IMR-90 (cell line): Measurements from ENCODE around the gene FARSB. TPM values are rescaled to one million over a fixed set of nuclear protein-coding genes. Genes with fewer than 3 reads are reported as not detected.

ENCODE experiments used
- ATAC-seq: fragments of 200-7000 bp; cut with Tn5 transposase; 2 replicates; pipeline ENCODE4 v1.9.1; 2020; ENCODE audit warnings: low read depth, mild to moderate bottlenecking, moderate library complexity
- BruUV-seq: library from RNA; stranded (reverse); fragments of 400-500 nt; replicated peaks from 2 replicates; lab custom pipeline; 2021; lab: Mats Ljungman, UMichigan
- CTCF ChIA-PET: fragments of 300-600 bp; formaldehyde crosslinking; extraction: SDS; loops from one replicate; lab custom pipeline; 2021; ENCODE audit warnings: antibody characterized with exemption; lab: Yijun Ruan, JAX
- POLR2A ChIA-PET: fragments of 300-600 bp; sonication (Branson Sonifier 250); formaldehyde crosslinking; loops from one replicate; lab custom pipeline; 2022; ENCODE audit warnings: antibody characterized with exemption; ENCODE audit not compliant: unreplicated experiment; lab: Charles Lee
- DNase-seq: peaks from one replicate; pipeline ENCODE4 v3.0.0; 2013
- H2AFZ ChIP-seq: replicated peaks from 2 replicates; pipeline ENCODE3; 2013; ENCODE audit warnings: low read length, mild to moderate bottlenecking; ENCODE audit not compliant: poor library complexity
- H2AK5ac ChIP-seq: 2 replicates; pipeline ENCODE4 v1.6.1; 2013; ENCODE audit warnings: low read depth, low read length, inconsistent platforms
- H2AK9ac ChIP-seq: replicated peaks from 2 replicates; pipeline ENCODE3; 2013; ENCODE audit warnings: mild to moderate bottlenecking, low read depth, low read length, moderate library complexity; ENCODE audit not compliant: poor library complexity
- H2BK120ac ChIP-seq: 2 replicates; pipeline ENCODE4 v1.6.1; 2013; ENCODE audit warnings: low read depth, low read length, inconsistent platforms
- H2BK15ac ChIP-seq: 3 replicates; pipeline ENCODE4 v1.6.1; 2013; ENCODE audit warnings: low read depth, low read length, inconsistent platforms
- H2BK20ac ChIP-seq: 2 replicates; pipeline ENCODE4 v1.6.1; 2013; ENCODE audit warnings: low read depth, mild to moderate bottlenecking, inconsistent platforms, low read length, moderate library complexity
- H2BK5ac ChIP-seq: 2 replicates; pipeline ENCODE4 v1.6.1; 2013; ENCODE audit warnings: mild to moderate bottlenecking, low read depth, low read length, inconsistent platforms; ENCODE audit not compliant: poor library complexity, severe bottlenecking
- H3K14ac ChIP-seq: replicated peaks from 2 replicates; pipeline ENCODE4 v1.6.1; 2013; ENCODE audit warnings: low read depth, low read length, inconsistent platforms
- H3K18ac ChIP-seq: 2 replicates; pipeline ENCODE4 v1.6.1; 2013; ENCODE audit warnings: low read depth, low read length, control low read depth
- H3K23ac ChIP-seq: 2 replicates; pipeline ENCODE4 v1.6.1; 2013; ENCODE audit warnings: low read depth, low read length, inconsistent platforms
- H3K27ac ChIP-seq: 2 replicates; pipeline ENCODE4 v1.5.1; 2013; ENCODE audit warnings: mild to moderate bottlenecking, control low read depth, low read length; ENCODE audit not compliant: insufficient read depth
- H3K27me3 ChIP-seq: 2 replicates; pipeline ENCODE4 v1.6.1; 2013; ENCODE audit warnings: low read length; ENCODE audit not compliant: control insufficient read depth, insufficient read depth
- H3K36me3 ChIP-seq: 2 replicates; pipeline ENCODE4 v1.6.1; 2013; ENCODE audit warnings: low read length, mixed read lengths; ENCODE audit not compliant: control insufficient read depth, insufficient read depth
- H3K4ac ChIP-seq: 2 replicates; pipeline ENCODE4 v1.6.1; 2013; ENCODE audit warnings: low read depth, low read length, inconsistent platforms
- H3K4me1 ChIP-seq: 2 replicates; pipeline ENCODE4 v1.6.1; 2013; ENCODE audit warnings: low read length, mixed read lengths; ENCODE audit not compliant: control insufficient read depth, insufficient read depth
- H3K4me2 ChIP-seq: 2 replicates; pipeline ENCODE4 v1.6.1; 2013; ENCODE audit warnings: low read depth, mild to moderate bottlenecking, control low read depth, low read length, moderate library complexity
- H3K4me3 ChIP-seq: 2 replicates; pipeline ENCODE4 v1.5.1; 2013; ENCODE audit warnings: low read depth, mild to moderate bottlenecking, control low read depth, low read length, moderate library complexity; ENCODE audit not compliant: insufficient read depth
- H3K56ac ChIP-seq: 2 replicates; pipeline ENCODE4 v1.6.1; 2013; ENCODE audit warnings: low read length, inconsistent platforms; ENCODE audit not compliant: insufficient read depth; ENCODE audit errors: extremely low read depth
- H3K79me1 ChIP-seq, 2 experiments: 2 replicates each; pipeline ENCODE4 v1.6.1; 2013; ENCODE audit warnings: low read length in 2 of 2, inconsistent platforms in 1 of 2, low read depth in 1 of 2
- H3K9ac ChIP-seq: 2 replicates; pipeline ENCODE4 v1.6.1; 2013; ENCODE audit warnings: low read depth, low read length, control low read depth
- H3K9me1 ChIP-seq: 2 replicates; pipeline ENCODE4 v1.6.1; 2013; ENCODE audit warnings: low read length, inconsistent platforms; ENCODE audit not compliant: insufficient read depth
- H3K9me3 ChIP-seq: 2 replicates; pipeline ENCODE4 v1.6.1; 2013; ENCODE audit warnings: low read length; ENCODE audit not compliant: control insufficient read depth, insufficient read depth
- H4K20me1 ChIP-seq: 2 replicates; pipeline ENCODE4 v1.6.1; 2013; ENCODE audit warnings: low read length, inconsistent platforms; ENCODE audit not compliant: insufficient read depth
- H4K5ac ChIP-seq: 2 replicates; pipeline ENCODE4 v1.6.1; 2013; ENCODE audit warnings: mild to moderate bottlenecking, low read depth, low read length, control low read depth
- H4K8ac ChIP-seq, 2 experiments: 2 replicates each; pipeline ENCODE4 v1.6.1; 2013; ENCODE audit warnings: low read depth in 2 of 2, low read length in 2 of 2, control low read depth in 1 of 2, inconsistent platforms in 1 of 2
- H4K91ac ChIP-seq: 2 replicates; pipeline ENCODE4 v1.6.1; 2013; ENCODE audit warnings: low read depth, low read length, inconsistent platforms; ENCODE audit not compliant: insufficient read depth
- BHLHE40 ChIP-seq: fragments of 150-350 bp; IDR thresholded peaks from 2 replicates; pipeline ENCODE4 v1.6.1; 2016; ENCODE audit warnings: mild to moderate bottlenecking, low read depth, low read length
- FOS ChIP-seq: fragments of 150-350 bp; IDR thresholded peaks from 2 replicates; pipeline ENCODE4 v1.6.1; 2016; ENCODE audit warnings: low read depth, low read length
- MAFK ChIP-seq: IDR thresholded peaks from 2 replicates; pipeline ENCODE4 v1.6.1; 2012; ENCODE audit warnings: low read depth, low read length, improper control_type of control experiment
- MAZ ChIP-seq: IDR thresholded peaks from 2 replicates; pipeline ENCODE4 v1.6.1; 2012; ENCODE audit warnings: low read depth, mild to moderate bottlenecking, low read length, improper control_type of control experiment, moderate library complexity, borderline replicate concordance
- MXI1 ChIP-seq: IDR thresholded peaks from 2 replicates; pipeline ENCODE4 v1.6.1; 2012; ENCODE audit warnings: low read depth, mild to moderate bottlenecking, low read length, moderate library complexity, borderline replicate concordance
- NFE2L2 ChIP-seq: fragments of 150-350 bp; IDR thresholded peaks from 2 replicates; pipeline ENCODE4 v1.6.1; 2016; ENCODE audit warnings: low read depth, mild to moderate bottlenecking, low read length
- POLR2A ChIP-seq: IDR thresholded peaks from 2 replicates; pipeline ENCODE4 v1.6.1; 2012; ENCODE audit warnings: mild to moderate bottlenecking, low read depth, low read length
- RAD21 ChIP-seq: IDR thresholded peaks from 2 replicates; pipeline ENCODE4 v1.6.1; 2012; ENCODE audit warnings: low read length, improper control_type of control experiment
- RCOR1 ChIP-seq: IDR thresholded peaks from 2 replicates; pipeline ENCODE4 v1.6.1; 2012; ENCODE audit warnings: mild to moderate bottlenecking, low read length, improper control_type of control experiment; ENCODE audit not compliant: insufficient replicate concordance
- RFX5 ChIP-seq: IDR thresholded peaks from 2 replicates; pipeline ENCODE4 v1.8.0; 2012; ENCODE audit warnings: low read depth, mild to moderate bottlenecking, low read length, moderate library complexity
- SMC3 ChIP-seq: fragments of 150-350 bp; IDR thresholded peaks from 2 replicates; pipeline ENCODE4 v1.6.1; 2016; ENCODE audit warnings: low read depth, mild to moderate bottlenecking, antibody characterized with exemption, low read length, moderate library complexity
- WGBS, 2 experiments: methylation state at CpG; one replicate each; pipeline versions ENCODE4 v1.1.5 to v1.1.7; 2013; ENCODE audit warnings: missing lambda C conversion rate in 2 of 2; ENCODE audit not compliant: insufficient read length in 1 of 2; ENCODE audit errors: extremely low coverage in 2 of 2; 5-methylcytosine and 5-hydroxymethylcytosine counted together
- dilution Hi-C: fragments of 300-500 bp; cut with HindIII; formaldehyde crosslinking; loops from one replicate; pipeline ENCODE4 v1.14.3; 2018; ENCODE audit warnings: low sequenced_read_pairs; ENCODE audit not compliant: unreplicated experiment
- in situ Hi-C: fragments of 300-500 bp; cut with MboI; formaldehyde crosslinking; loops from 3 replicates; pipeline ENCODE4 v1.14.3; 2019; ENCODE audit warnings: low sequenced_read_pairs, inconsistent platforms, mixed read lengths
- intact Hi-C: fragments of 100-400 bp; cut with micrococcal nuclease; formaldehyde crosslinking; loops from 2 replicates; pipeline ENCODE4 v1.10.0; 2022
- polyA plus RNA-seq, 3 experiments: library from polyadenylated mRNA; depleted of rRNA; stranded (reverse); fragments of >200 nt; gene quantifications; 2 replicates each; pipeline ENCODE4 v1.2.3, GENCODE V29; 2012; ENCODE audit warnings: low replicate concordance in 1 of 3
- total RNA-seq: library from RNA; depleted of rRNA; stranded (reverse); fragments of >200 nt; gene quantifications from 2 replicates; pipeline ENCODE4 v1.2.3, GENCODE V29; 2012
- TF ChIP-seq, protein P1 (sequence below): fragments of 150-350 bp; IDR thresholded peaks from 2 replicates; pipeline ENCODE4 v1.6.1; 2017; ENCODE audit warnings: mild to moderate bottlenecking, antibody characterized with exemption, low read length, low read depth
- TF ChIP-seq, protein P2 (sequence below): fragments of 150-350 bp; IDR thresholded peaks from 2 replicates; pipeline ENCODE4 v1.6.1; 2016; ENCODE audit warnings: low read depth, mild to moderate bottlenecking, low read length, moderate library complexity, borderline replicate concordance
- TF ChIP-seq, protein P3 (sequence below): conservative IDR thresholded peaks from 2 replicates; pipeline ENCODE4 v1.5.1; 2012; ENCODE audit warnings: mild to moderate bottlenecking, low read depth, low read length, improper control_type of control experiment

FARSB gene
- total and polyA plus RNA-seq, 2 of the 4 experiments (the other 2 are of a cell fraction): 21.1 to 32.5 TPM

DNA sequence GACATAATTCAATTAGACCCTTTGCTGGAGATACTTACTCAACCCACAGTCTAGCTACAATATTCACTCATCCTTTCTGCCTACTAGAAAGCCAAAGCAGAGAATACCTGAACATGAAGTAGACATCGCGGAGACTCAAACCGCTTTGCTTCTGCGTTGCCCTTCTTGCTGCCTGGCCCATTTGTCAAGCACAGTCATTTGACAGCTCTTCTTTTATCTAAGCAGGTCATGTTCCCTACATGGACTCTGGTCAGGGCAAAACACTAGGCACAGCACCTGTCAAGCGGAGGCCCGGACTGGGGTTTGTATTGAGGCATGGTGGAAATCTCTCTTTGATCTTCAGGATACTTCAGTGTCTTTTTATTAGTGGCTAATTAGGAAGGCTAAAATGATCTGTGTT is 89.7 kb downstream of the FARSB start:
- Histone ChIP-seq H3K18ac (no peak overlapping the region), H3K9me1 (no peaks in the 10 kb centered on the region; the same call in 1 of the 2 replicates), H3K4ac (no peak overlapping the region), H2AFZ (no peak overlapping the region), H3K4me1 (no peaks in the 10 kb centered on the region), H2AK9ac (no peak overlapping the region), H2BK120ac (no peak overlapping the region), H3K56ac (no peak overlapping the region), H3K14ac (no peak overlapping the region), H3K79me1 (no peaks in the 10 kb centered on the region), H4K91ac (no peak overlapping the region), H3K27ac (no peak overlapping the region), H4K5ac (no peak overlapping the region), H3K9me3 (no peaks in the 10 kb centered on the region), H3K36me3 (peaks cover 2% of the 10 kb centered on the region; the same call in 1 of the 2 replicates), H2BK5ac (no peak overlapping the region), H2AK5ac (no peak overlapping the region), H4K20me1 (no peaks in the 10 kb centered on the region), H3K23ac (no peak overlapping the region), H2BK15ac (no peak overlapping the region), H3K4me2 (no peak overlapping the region), H3K4me3 (no peak overlapping the region), H3K9ac (no peak overlapping the region), H3K27me3 (no peaks in the 10 kb centered on the region), H4K8ac (no peak overlapping the region), H2BK20ac (no peak overlapping the region)
- in situ Hi-C loops: no loop called here
- dilution Hi-C loops: no loop called here
- no peak for DNase-seq
- ChIA-PET POLR2A (no interaction called here), CTCF (no interaction called here)
- no peak for ATAC-seq
- BruUV-seq: no TSS peak
- no peak for TF ChIP-seq FOS
- no peak for TF ChIP-seq RFX5
- no peak for TF ChIP-seq BHLHE40
- TF ChIP-seq MAZ: no peak
- no peak for TF ChIP-seq NFE2L2
- no peak for TF ChIP-seq MXI1
- TF ChIP-seq POLR2A: no peak
- no peak for TF ChIP-seq RCOR1
- no peak for TF ChIP-seq SMC3
- no peak for TF ChIP-seq RAD21
- TF ChIP-seq, protein P1, sequence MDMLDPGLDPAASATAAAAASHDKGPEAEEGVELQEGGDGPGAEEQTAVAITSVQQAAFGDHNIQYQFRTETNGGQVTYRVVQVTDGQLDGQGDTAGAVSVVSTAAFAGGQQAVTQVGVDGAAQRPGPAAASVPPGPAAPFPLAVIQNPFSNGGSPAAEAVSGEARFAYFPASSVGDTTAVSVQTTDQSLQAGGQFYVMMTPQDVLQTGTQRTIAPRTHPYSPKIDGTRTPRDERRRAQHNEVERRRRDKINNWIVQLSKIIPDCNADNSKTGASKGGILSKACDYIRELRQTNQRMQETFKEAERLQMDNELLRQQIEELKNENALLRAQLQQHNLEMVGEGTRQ: no peak
- TF ChIP-seq, protein P2, sequence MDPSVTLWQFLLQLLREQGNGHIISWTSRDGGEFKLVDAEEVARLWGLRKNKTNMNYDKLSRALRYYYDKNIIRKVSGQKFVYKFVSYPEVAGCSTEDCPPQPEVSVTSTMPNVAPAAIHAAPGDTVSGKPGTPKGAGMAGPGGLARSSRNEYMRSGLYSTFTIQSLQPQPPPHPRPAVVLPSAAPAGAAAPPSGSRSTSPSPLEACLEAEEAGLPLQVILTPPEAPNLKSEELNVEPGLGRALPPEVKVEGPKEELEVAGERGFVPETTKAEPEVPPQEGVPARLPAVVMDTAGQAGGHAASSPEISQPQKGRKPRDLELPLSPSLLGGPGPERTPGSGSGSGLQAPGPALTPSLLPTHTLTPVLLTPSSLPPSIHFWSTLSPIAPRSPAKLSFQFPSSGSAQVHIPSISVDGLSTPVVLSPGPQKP: no peak
- no peak for TF ChIP-seq MAFK
- TF ChIP-seq, protein P3, sequence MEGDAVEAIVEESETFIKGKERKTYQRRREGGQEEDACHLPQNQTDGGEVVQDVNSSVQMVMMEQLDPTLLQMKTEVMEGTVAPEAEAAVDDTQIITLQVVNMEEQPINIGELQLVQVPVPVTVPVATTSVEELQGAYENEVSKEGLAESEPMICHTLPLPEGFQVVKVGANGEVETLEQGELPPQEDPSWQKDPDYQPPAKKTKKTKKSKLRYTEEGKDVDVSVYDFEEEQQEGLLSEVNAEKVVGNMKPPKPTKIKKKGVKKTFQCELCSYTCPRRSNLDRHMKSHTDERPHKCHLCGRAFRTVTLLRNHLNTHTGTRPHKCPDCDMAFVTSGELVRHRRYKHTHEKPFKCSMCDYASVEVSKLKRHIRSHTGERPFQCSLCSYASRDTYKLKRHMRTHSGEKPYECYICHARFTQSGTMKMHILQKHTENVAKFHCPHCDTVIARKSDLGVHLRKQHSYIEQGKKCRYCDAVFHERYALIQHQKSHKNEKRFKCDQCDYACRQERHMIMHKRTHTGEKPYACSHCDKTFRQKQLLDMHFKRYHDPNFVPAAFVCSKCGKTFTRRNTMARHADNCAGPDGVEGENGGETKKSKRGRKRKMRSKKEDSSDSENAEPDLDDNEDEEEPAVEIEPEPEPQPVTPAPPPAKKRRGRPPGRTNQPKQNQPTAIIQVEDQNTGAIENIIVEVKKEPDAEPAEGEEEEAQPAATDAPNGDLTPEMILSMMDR: no peak
- intact Hi-C loops: no loop called here
- WGBS, 2 experiments: no CpG with 5 or more reads among the region's 6 CpGs
